Stimulated activated CD4-positive, alpha-beta T cell treated with anti-CD3 and anti-CD28 coated beads, TNF-alpha, amount 100 ng/mL, for 24 hours (primary cell): ENCODE data around the gene ERICH2.
"Not testable (repeated sequence)": the region's sequence is repeated elsewhere in the genome, so short reads cannot be mapped to it uniquely, and the experiment has no call there.

Experiments
- DNase-seq, 3 experiments: peaks; one replicate each; pipeline ENCODE4 v3.0.0-alpha.2; 2020; ENCODE audit warnings: low read depth in 3 of 3

ERICH2 gene, protein sequence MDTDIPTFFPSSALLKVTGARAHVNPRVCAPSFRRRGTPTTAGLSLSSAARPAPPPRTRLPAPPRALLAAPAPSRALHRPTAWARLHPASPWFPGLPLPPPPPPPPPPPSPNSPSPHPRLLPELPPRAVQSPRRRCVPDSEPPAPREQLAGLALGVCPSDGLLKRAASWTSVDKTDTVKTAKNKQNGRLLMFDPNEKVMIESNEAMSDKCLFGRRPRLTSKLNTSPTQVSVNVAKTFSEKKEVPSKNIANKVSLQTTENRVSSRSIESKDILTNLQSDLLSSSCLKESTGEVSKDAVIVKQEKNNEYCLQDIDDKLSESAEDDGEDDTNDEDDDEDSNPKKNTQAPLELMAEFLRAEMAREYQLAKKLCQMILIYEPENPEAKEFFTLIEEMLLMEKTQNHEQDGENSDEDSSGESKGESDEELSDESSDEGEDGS

DNA sequence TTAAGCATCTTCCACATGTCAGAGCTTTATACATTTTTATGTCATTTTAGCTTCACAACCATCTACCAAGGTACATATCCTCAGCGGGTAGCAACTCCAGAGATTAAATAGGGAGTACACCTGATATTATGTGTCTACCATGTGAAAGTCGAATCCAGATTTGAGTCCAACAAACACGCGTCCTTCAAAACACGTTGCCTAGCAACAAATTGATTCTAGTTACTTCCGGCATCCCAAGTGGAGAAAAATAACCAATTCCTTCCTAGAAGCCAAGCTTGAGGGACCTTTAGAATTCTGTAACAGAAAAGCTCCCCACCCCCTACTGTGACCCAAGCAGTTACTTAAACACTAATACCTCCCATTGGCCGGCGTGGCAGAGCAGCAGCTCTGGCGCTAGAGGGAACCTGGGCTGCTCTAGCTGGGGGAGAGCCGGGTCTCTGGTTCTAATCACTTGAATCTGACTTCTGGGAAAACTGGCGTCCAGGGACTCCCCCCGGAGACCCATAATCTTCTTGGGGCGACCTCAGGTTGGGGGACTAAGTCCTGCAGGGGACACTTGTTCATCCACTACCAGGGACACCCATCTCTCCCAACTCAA is at the start of gene ERICH2:
Gene ERICH2, plus strand, starts transcription at position 371 of the 598 bp plus-strand sequence. CDS start 304 bp downstream, outside the sequence.
- DNase-seq: peak in 1 of 3 experiments; percentile 32

DNA sequence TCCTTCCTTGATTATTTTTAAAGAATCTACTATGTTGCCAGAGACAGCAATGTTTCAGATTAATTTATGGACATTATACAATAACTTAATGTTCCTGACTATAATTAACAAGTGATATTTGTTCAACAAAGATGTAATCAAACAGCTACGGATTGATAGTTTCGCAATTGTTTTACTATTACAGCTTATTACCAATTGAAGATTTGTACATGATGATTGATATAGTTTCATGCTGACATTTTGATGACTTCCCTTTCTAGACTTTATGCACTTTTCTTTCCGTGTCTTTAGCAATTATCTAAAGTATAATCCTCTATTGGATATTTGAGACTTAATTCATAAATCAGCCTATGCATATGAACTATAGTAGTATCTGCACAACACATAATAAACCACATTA is 48.5 kb upstream of the ERICH2 start:
- DNase-seq: no peak

DNA sequence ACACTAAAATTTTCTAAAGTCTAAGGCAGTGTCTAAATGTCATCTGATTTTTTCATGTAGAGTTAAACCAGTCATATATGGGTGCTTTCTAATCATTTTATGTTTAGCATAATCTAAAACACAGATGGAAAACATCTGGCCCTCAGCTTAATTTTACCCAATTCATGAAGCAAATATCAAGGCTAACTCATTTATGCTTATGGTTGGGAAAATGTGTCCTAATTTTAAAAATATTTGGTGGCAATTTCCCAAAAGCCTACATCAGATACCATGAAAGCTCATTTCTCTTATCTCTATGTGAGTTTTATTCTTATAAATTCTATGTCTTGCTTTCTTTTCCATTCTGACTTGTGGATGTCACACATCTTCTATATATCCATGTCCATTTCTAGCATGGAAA is 47.9 kb upstream of the ERICH2 start:
- no peak for DNase-seq

DNA sequence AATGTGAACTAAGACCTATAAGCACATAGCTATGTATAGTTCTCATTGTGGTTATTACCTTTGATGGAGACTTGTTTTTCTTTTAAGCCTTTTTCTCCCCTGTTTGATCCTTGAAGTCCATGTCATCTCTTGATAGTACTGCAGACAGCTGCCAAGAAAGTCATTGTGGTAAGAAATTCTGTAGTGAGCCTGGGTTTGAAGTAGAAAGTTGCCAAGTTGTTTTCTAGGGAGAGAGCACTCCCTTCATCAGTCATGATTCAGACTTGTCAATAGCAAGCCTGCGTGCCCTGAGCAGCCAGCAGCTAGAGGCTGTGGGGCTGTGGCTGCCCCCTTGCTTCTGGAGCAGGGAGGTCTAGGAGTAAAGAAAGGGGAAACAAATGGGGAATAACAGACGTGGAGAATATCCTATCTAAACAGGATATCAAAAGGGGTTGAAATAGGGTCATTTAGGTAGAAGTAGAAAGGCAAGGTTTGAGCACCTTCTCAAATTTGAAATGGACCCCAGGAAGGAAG is 46.7 kb upstream of the ERICH2 start:
- DNase-seq: no peak

DNA sequence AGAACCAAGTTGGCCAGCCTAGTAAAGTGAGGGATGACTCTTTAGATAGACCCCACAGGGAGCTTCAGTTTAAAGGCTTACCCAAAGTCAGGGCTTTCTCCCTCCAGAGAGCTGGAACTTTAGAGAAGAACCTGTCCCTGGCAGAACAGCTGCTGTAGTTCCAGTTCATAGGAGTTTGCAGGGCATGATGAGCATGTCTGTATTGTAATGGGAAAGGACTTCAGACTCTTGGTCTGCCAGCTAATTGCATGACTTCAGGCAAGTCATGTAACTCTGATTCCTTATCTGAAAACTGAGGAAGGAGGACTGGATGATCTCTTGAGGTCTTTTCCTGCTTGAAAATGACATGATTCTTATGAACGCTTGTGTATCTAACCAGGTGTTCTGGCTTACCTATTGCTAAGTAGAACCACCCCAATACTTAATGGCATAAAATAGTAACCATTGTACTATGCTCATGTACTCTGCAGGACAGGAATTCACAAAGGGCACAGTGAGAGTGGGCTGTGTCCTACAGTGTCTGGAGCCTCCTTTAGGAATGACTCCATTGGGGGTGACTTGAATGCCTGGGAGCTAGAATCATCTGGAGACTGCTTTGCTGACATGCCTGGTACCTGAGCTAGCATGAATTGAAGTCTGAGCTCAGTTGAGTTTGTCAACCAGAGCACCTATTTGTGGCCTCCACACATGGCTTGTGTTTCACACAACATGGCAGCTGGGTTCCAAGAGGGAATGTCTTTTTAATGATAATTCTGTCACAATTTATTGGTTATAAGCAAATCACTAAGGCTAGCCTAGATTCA is 36.2 kb upstream of the ERICH2 start:
- no peak for DNase-seq

DNA sequence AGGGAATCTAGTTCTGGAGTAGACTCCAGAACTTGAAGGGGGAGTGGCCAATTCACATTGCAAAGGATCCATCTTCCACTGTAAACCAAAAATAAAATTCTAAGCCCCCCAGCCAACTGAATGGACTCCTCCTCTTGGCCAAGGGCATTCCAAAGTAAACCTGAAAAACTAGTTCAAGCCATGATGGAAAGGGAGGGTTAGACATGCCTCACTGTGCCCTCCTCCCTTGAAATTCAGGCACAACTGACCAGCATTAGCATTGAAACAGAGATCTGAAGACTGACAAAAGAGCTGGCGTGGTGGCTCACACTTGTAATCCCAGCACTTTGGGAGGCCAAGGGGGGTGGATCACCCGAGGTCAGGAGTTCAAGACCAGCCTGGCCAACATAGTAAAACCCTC is 35.6 kb upstream of the ERICH2 start:
- DNase-seq: not testable (repeated sequence)

DNA sequence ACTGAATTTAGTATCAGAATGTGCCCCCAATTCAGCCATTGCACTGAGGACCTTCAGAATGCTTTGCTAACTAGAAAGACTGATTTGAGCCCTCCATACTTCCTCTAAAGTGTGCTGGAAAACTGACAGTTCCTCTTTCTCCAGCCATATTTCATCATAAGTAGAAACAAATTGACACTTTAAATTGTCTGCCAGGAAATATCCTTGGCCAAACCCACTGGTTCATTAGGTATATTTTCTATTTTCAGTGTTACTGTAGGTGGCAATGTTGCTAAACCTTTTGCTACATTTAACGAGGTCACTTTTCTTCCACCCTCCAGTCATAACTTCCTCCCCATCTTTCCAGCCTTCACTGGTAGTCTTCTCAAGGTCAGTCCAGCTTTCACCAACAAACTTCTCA is 33.5 kb upstream of the ERICH2 start:
- no peak for DNase-seq

DNA sequence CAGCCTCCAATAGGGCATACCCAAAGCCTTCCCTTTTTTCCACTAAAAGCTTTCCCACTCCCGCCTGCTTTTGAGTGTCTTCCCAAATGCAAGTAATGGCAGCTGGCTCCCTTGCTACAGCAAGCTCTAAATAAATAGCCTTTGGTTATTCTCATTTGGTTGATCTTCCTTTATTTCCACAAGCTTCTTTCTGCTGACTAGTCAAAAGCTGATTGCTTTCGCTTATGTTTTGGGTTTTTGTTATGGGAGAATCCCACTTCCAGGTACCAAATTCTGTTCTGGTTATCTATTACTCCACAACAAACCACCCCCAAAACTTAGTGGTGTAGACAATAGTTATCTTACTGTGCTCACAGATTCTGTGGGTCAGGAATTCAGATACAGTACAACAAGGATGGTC is 32.8 kb upstream of the ERICH2 start:
- DNase-seq: no peak

DNA sequence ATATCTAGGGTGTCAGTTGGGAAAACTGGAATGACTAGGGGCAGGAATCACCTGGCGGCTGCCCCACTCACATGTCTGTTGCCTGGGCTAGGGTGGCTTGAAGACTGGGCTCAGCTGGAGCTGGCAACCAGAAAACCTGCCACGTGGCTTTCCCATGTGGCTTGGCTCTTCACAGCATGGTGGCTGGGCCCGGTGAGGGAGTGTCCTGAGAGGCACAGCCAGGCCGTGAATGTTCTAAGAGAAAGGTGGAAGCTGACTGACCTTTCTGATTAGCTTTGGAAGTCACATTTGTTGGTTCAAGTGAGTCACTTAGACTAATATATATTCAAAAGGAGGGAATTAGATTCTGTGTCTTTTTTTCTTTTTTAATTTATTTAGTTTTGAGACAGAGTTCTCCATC is 32.4 kb upstream of the ERICH2 start:
- no peak for DNase-seq

DNA sequence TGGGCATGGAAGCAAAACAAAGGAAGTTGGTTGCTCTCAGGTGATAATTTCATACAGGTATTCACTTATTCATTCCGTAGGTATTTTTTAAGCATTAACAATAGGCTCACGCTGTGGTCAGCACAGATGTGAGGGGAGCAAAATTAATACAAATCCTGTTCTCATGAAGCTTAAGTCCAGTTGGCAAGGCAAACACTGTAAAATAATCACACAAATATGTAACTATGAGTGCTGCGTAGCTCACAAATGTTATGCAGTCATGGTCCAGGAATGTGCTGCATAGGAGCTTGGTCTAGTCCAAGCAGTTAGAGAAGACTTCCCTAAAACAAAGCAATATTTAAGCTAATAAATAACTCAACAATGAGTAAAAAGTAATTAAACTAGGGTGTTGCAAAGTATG is 31.1 kb upstream of the ERICH2 start:
- no peak for DNase-seq

DNA sequence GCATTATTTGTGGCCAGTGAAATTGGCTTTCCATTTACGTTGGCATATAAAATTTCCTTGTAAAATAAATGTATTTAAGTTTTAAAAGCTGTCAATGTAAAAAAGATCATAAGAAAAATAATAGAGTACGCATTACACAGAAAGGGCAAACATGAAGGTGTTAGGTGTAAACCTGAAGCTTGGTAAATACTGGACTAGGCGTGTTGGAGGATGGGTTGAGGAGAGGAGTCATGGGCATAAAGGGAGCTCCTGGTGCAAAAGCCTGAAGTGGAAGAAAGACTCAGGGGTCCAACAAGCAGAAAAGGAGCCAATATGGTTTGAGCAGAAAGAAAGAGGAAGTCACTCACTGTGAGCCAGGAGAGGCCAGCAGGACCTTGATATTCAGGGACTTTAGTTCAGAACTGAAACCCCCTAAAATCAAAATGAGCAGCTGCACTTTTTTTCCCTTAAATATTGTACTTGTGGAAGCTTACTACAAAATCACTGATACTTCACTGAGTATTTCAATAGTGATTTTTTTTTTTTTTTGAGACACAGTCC is 30.6 kb upstream of the ERICH2 start:
- no peak for DNase-seq

DNA sequence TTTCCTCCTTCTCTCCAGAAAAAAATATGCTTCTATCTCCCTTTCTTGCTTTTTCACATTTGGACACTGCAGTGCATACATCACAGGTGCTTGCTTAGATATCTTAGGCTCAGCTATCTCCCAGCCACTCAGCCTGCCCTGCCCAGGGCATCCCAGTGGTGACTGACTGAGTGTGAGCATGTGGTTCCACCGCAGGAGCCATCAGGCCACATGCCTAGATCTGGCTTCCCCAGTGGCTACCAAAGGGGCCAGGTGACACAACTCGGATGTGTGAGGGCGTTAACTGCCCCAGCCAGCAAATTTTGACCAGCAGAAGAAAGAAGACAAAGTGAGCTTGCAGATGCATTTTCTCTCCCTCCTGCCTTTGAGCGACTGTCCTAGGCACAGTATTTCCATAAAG is 29.5 kb upstream of the ERICH2 start:
- DNase-seq: no peak

DNA sequence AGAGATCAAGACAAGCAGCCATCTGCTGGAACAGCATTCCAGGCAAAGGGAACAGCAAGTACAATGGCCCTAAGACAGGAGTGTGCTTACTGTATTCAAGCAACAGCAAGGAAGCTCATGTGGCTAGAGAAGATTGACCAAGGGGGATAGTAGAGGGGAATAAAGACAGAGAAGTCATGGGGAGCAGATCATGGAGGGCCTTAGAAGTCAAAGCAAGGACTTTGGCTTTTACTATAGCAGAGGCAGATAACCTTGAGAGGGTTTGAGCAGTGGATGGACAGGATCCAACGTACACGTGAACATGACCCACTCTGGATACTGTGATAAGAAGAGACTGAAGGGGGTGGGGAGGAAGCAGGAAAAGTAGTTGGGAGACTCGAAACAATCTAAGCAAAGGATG is 28.2 kb upstream of the ERICH2 start:
- no peak for DNase-seq

DNA sequence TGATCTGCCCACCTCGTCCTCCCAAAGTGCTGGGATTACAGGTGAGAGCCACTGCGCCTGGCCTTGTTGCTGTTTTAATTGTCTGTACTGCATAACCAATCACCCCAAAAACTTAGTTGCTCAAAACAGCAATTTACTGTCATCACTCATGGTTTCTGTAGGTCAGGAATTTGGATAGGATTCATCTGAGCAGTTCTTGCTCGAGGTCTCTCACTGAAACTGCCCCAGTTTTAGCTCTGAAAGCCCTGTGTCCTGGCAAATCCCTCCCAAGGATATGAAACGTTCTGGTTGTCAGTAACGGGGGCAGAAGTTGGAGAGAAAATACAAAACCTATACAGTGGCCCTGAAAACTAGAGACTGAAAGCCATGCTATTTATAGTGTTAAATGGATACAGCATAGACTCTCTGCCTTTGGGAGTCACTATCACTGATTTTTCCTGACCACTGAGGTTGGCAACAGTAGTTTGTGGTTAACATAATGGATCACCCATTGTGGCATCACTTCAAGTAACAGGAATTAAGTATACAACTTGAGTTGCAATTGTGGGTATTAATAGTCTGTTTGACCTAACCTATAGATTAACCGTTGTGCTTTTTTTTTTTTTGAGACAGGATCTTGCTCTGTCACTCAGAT is 27.2 kb upstream of the ERICH2 start:
- DNase-seq: no peak

DNA sequence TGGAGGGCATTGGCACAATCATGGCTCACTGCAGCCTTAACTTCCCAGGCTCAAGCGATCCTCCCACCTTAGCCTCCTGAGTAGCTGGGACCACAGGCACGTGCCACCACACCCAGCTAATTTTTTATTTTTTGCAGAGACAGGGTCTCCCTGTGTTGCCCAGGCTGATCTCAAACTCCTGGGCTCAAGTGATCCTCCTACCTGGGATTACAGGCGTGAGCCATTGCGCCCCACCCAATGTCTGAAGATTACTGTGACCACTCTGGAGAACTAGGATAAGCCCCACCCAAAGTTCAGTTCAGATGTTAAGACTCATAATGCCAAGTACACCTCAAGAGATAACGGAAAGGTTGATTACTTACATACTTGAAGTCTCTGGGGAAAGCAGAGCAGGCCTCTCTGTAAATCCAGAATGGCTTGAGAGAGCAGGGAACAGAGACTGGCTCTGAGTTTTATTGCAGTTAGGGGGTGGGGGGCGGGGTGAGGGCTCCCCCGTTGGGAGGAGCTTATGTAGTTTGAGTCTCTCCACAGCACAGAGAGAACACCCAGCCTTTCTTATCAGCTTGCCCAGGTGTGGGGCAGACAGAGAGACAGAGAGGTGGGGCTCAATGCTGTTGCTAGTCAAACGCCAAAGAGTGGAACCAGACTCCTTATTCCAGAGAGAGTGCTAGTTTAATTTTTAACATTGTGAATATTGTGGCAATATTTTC is 26.5 kb upstream of the ERICH2 start:
- DNase-seq: no peak

DNA sequence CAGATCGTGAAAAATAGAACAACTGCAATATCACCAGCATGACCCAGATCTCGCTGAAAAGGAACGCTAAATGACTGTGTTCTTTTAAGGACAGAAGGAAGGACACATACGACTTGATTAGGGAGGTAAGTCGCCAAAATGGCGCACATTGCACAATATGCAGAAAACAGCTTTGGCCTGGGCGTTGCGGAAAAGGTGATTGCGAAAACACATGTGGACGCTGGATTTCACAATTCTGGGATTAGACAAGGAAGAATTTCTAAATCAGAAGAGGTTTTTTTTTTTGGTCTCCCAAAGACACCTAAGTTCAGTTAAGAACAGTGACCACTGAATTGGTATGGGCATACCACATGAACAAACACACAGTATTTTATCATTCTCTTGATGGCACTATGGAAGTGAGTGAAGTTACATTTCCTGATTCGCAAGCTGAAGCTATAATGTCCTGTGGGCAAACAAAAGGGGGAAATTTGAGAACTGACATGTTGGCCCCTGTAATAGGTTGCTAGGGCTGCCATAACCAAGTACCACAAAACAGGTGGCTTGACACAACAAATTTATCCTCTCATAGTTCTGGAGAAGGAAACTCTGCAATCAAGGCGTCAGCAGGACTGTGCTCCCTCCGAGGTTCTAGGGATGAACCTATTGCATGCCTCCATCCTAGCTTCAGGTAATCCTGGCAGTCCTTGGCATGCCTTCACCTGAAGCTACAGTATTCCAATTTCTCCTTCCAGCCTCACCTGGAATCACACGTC is 25.8 kb upstream of the ERICH2 start:
- no peak for DNase-seq

DNA sequence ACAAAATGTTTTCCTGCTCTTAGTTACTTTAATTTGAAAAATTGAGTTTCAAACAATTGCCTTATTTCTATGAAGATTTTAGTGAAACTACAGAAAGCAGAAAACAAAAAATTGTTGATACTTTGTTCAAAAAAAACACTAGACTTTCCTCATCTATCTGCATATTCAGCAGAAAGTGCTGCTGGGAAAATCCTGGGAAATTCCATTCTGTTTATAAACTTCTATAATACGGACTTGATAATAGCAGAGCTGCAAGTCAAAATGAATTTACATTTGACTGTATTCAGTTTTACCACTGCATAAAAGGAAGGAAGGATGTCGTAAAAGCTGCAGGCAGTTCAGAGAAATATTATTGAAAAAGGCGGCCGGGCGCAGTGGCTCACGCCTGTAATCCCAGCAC is 24.9 kb upstream of the ERICH2 start:
- no peak for DNase-seq

DNA sequence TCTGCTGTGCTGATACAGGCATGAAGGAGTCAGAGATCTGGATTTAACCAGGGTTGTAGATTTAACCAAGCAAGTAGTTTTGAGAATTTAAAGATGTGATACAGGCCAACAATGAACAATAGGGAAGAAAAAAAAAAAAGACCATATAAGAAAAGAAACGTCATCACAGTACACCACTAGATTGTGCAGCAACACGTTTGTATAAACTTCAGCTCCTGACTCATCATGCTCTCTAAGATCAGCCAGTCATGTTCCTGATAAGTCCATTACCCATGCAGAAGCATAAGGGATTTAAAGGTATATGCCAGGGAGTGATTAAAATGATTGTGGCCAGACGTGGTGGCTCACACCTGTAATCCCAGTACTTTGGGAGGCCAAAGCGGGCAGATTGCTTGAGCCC is 22.3 kb upstream of the ERICH2 start:
- DNase-seq: no peak

DNA sequence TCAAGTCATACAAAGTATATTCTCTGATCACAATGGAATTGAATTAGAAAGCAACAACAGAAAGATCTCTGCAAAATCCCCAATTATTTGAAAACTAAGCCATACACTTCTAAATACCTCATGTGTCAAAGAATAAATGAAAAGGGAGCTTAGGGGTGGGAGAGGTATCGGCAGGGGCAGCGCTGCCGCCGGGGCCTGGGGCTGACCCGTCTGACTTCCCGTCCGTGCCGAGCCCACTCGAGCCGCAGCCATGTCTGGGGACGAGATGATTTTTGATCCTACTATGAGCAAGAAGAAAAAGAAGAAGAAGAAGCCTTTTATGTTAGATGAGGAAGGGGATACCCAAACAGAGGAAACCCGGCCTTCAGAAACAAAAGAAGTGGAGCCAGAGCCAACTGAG is 18.6 kb upstream of the ERICH2 start:
- DNase-seq: not testable (repeated sequence)

DNA sequence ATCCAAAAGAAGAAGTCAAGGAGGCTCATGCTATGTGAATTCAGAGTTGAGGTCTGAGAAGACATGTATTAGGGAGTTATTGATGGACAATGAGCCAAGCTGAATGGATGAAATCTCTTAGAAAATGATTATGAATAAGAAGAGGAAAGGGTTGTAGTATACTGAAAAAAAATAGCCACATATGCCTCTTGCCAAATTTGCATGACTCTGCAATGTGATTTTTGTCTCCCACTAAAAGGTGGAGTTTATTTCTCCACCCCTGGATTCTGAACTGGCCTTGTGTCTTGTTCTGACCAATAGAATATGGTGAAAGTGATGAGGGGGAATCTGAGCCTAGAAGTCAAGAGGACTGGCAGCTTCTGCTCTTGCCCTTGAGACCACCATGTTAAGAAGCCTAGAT is 8.6 kb upstream of the ERICH2 start:
- DNase-seq: no peak
